Measurements from ENCODE around the gene HOMER2.

- TF ChIP-seq ZNF654 (tag by site-specific recombination; IDR thresholded peaks at IDR 0.05; ENCODE audit: low read depth) (no peak), ZSCAN30 (tag by site-specific recombination; IDR thresholded peaks at IDR 0.05) (no peak), GLIS2 (tag by site-specific recombination; IDR thresholded peaks at IDR 0.05) (no peak), CTCF (tag by site-specific recombination; IDR thresholded peaks at IDR 0.05) (no peak), REST (tag by site-specific recombination; IDR thresholded peaks at IDR 0.05) (no peak), ELK4 (IDR thresholded peaks at IDR 0.05; ENCODE audit: borderline replicate concordance, low read depth, low read length) (no peak), HOXC10 (CRISPR knock-in tag; IDR thresholded peaks at IDR 0.05) (no peak), ZNF174 (tag by site-specific recombination; IDR thresholded peaks at IDR 0.05) (no peak), ZNF292 (tag by site-specific recombination; IDR thresholded peaks at IDR 0.05; ENCODE audit: borderline replicate concordance, low read depth) (no peak), MYNN (tag by site-specific recombination; IDR thresholded peaks at IDR 0.05; ENCODE audit: borderline replicate concordance) (no peak), ZNF776 (tag by site-specific recombination; IDR thresholded peaks at IDR 0.05; ENCODE audit: borderline replicate concordance) (no peak), ZNF692 (tag by site-specific recombination; IDR thresholded peaks at IDR 0.05) (no peak)
Measured at GRCh38 chr15:82874961-82875360, 77.6 kb downstream of the HOMER2 start.

Measured in HEK293 (cell line).